Lung (tissue), 12 donors: ENCODE measurements around the gene DCLK1. TPM values are rescaled to one million over a fixed set of nuclear protein-coding genes. Genes with fewer than 3 reads are reported as not detected.

Experiments
- ATAC-seq: fragments of 200-7000 bp; cut with Tn5 transposase; one replicate; pipeline ENCODE4 v1.9.1; 2020; ENCODE audit warnings: moderate number of reproducible peaks; ENCODE audit not compliant: insufficient read depth, low FRiP score
- DNase-seq, 3 donors: peaks; one replicate each; pipeline ENCODE4 v3.0.0-alpha.2; 2013 to 2017
- H3K27ac ChIP-seq, 2 donors: one replicate each; pipeline ENCODE4 v1.5.1; 2013; ENCODE audit warnings: mild to moderate bottlenecking in 2 of 2, moderate library complexity in 2 of 2, control low read depth in 1 of 2, inconsistent platforms in 1 of 2, low read depth in 1 of 2, low read length in 1 of 2
- H3K27me3 ChIP-seq, 3 donors: one replicate each; pipeline ENCODE4 v1.5.1; 2013; ENCODE audit warnings: low read length in 2 of 3; ENCODE audit not compliant: control insufficient read depth in 3 of 3, insufficient read depth in 3 of 3
- H3K36me3 ChIP-seq, 4 donors: one replicate each; pipeline ENCODE4 v1.5.1; 2013; ENCODE audit warnings: low read length in 4 of 4, mild to moderate bottlenecking in 1 of 4, moderate library complexity in 1 of 4; ENCODE audit not compliant: control insufficient read depth in 4 of 4, insufficient read depth in 4 of 4
- H3K4me1 ChIP-seq, 5 donors: one replicate each; pipeline ENCODE4 v1.5.1; 2013; ENCODE audit warnings: low read length in 5 of 5, mild to moderate bottlenecking in 2 of 5, moderate library complexity in 1 of 5; ENCODE audit not compliant: control insufficient read depth in 5 of 5, insufficient read depth in 5 of 5
- H3K4me3 ChIP-seq: one replicate; pipeline ENCODE4 v1.5.1; 2013; ENCODE audit warnings: mild to moderate bottlenecking, control low read depth, moderate library complexity
- H3K9ac ChIP-seq, 2 donors: one replicate each; pipeline ENCODE4 v1.5.1; 2013; ENCODE audit warnings: low read length in 2 of 2, control low read depth in 1 of 2; ENCODE audit not compliant: insufficient read depth in 1 of 2
- H3K9me3 ChIP-seq, 4 donors: one replicate each; pipeline ENCODE4 v1.5.1; 2013; ENCODE audit warnings: low read length in 3 of 4, mild to moderate bottlenecking in 1 of 4, moderate library complexity in 1 of 4; ENCODE audit not compliant: control insufficient read depth in 4 of 4, insufficient read depth in 3 of 4
- WGBS, 2 donors: extraction: QIAGEN DNeasy Blood & Tissue Kit; methylation state at CpG; one replicate each; pipeline ENCODE4 v1.1.7; 2013; 5-methylcytosine and 5-hydroxymethylcytosine counted together
- polyA plus RNA-seq, 2 donors: library from polyadenylated mRNA; stranded (reverse); fragments of 200-250 nt; gene quantifications; one replicate each; pipeline ENCODE4 v1.2.1, GENCODE V29; 2013
- total RNA-seq, 2 donors: library from RNA; depleted of rRNA in 1 of 2; stranded (reverse); fragments of >200 nt in 1 of 2; gene quantifications; one replicate each; pipeline ENCODE4 v1.2.1, GENCODE V29; 2014 to 2021
- TF ChIP-seq, protein P1 (sequence below): IDR thresholded peaks from 2 replicates; pipeline ENCODE4 v1.5.1; 2012; ENCODE audit warnings: mild to moderate bottlenecking; ENCODE audit errors: control extremely low read depth, extremely low read depth
- donor health status: control.
- donor health status: control.
- donor health status: Bipolar disorder and iron deficiency.
- donor health status: healthy.
- donor health status: DM: yes; HTN: yes; CAD: no.

Gene DCLK1
- total and polyA plus RNA-seq, 4 donors = 1.2 to 23.5 (median 7.0) TPM

DNA sequence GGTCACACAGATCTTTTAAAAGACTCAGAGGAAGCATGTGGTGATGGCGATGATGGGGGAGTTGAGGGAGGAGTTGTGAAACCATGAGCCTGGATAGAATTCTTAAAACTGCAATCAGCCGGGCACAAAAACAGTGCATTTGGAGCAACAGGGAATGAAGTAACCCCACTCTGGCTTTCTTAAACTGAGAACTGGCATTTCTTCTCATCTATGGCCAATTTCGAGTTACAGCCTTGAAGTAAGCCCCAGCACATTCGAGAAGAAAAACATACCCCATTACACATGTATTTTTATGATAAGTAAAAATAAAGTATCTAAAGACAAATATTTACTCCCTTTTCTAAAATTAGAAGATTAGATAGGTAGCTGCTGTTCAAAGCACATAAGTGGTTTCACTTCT lies 70.1 kb downstream of the DCLK1 start:
- ATAC-seq (no peak), DNase-seq (peak in 2 of 3 donors; percentile 69 to 74)

DNA sequence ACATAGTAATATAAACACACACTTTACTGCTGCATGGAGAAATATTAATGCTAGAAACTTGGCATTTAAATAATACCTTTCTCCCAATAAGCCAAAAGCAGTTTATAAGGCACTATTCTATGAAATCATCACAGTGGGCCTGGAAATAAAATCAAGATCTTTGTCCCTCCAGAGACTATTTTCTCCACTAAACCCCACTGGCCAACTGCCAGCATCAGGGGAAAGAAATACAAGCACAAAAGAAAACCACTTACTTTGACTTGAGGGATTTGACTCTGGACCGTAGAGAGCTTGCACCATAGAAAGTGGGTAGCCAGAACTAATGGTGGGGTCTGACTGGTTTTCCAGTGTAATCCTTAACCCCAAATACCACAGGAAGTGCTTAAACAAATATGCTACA lies 71.9 kb downstream of the DCLK1 start:
- no peaks in the 10 kb centered on the region for H3K9me3 ChIP-seq
- 69 to 79% methylated on average over 1 of the region's 1 CpG for WGBS, 2 donors
- H3K27me3 ChIP-seq = no peaks in the 10 kb centered on the region
- ATAC-seq (no peak), DNase-seq (peak; percentile 15 to 39 (median 27))
- TF ChIP-seq, protein P1, sequence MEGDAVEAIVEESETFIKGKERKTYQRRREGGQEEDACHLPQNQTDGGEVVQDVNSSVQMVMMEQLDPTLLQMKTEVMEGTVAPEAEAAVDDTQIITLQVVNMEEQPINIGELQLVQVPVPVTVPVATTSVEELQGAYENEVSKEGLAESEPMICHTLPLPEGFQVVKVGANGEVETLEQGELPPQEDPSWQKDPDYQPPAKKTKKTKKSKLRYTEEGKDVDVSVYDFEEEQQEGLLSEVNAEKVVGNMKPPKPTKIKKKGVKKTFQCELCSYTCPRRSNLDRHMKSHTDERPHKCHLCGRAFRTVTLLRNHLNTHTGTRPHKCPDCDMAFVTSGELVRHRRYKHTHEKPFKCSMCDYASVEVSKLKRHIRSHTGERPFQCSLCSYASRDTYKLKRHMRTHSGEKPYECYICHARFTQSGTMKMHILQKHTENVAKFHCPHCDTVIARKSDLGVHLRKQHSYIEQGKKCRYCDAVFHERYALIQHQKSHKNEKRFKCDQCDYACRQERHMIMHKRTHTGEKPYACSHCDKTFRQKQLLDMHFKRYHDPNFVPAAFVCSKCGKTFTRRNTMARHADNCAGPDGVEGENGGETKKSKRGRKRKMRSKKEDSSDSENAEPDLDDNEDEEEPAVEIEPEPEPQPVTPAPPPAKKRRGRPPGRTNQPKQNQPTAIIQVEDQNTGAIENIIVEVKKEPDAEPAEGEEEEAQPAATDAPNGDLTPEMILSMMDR = no peak
- no peaks in the 10 kb centered on the region for H3K36me3 ChIP-seq
- H3K4me1 ChIP-seq = peaks cover 0 to 16% (median 9%) of the 10 kb centered on the region in 5 donors
- H3K4me3 ChIP-seq = no peak overlapping the region
- H3K27ac ChIP-seq = no peak overlapping the region
- H3K9ac ChIP-seq = no peak overlapping the region

More for the DNA sequence above, 70.1 kb downstream of the DCLK1 start:
- H3K4me3 ChIP-seq = no peak overlapping the region
- no peaks in the 10 kb centered on the region for H3K36me3 ChIP-seq
- 53 to 63% methylated on average over 4 of the region's 4 CpGs for WGBS, 2 donors
- H3K27ac ChIP-seq = no peak overlapping the region
- no peak overlapping the region for H3K9ac ChIP-seq
- H3K9me3 ChIP-seq = no peaks in the 10 kb centered on the region
- H3K27me3 ChIP-seq = no peaks in the 10 kb centered on the region
- TF ChIP-seq, protein P1 = no peak
- peaks cover 0 to 16% (median 9%) of the 10 kb centered on the region in 5 donors for H3K4me1 ChIP-seq

DNA sequence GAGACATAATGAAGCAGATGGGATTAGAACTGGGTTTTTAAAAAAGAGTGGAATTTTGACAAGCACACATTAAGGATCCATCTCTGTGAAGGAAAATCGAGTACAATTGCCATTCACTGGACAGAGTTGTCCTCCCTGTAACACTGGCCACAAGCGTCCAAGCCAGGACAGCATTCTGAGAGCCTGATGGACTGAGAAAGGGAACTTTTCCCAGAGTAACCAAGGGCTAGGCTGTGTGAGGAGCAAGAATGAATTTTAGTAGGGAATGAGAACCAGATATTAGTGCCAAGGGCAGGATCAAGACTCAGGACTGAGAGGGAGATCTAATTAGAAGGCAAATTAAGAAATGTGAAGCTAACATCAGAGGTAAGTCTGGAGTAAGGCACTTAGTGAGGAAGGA lies 73.1 kb downstream of the DCLK1 start:
- TF ChIP-seq, protein P1 = no peak
- Histone ChIP-seq H3K4me1 (peaks cover 0 to 16% (median 9%) of the 10 kb centered on the region in 5 donors), H3K9ac (no peak overlapping the region), H3K4me3 (no peak overlapping the region), H3K36me3 (no peaks in the 10 kb centered on the region), H3K27me3 (no peaks in the 10 kb centered on the region), H3K9me3 (no peaks in the 10 kb centered on the region), H3K27ac (no peak overlapping the region)
- 78 to 89% methylated on average over 2 of the region's 2 CpGs for WGBS, 2 donors
- ATAC-seq (no peak), DNase-seq (no peak)

DNA sequence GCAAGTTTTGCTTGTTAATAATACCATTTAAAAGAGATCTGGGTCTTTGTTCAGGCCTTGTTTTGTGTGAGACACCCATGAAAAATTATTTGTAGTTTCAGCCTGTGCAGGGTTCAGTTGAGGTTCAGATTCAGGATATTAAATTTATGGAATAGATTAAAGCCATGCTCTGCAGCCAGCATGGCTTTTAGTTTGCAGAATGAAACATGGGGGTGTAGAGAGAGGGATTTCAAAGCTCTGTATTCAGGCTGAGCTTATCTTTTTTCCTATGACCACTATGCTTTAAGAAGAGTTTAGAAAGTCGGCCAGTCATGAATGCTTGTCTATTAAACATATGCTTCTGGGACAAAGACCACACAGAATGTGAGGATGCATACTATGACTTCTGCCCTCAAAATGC lies 73.6 kb downstream of the DCLK1 start:
- Histone ChIP-seq H3K4me1 (peaks cover 0 to 16% (median 9%) of the 10 kb centered on the region in 5 donors), H3K4me3 (no peak overlapping the region), H3K9ac (no peak overlapping the region), H3K9me3 (no peaks in the 10 kb centered on the region), H3K27me3 (no peaks in the 10 kb centered on the region), H3K27ac (no peak overlapping the region), H3K36me3 (no peaks in the 10 kb centered on the region)
- TF ChIP-seq, protein P1 = no peak
- ATAC-seq (no peak), DNase-seq (no peak)
- 80 to 87% methylated on average over 1 of the region's 1 CpG for WGBS, 2 donors
